GM18505 (cell line): ENCODE measurements around the gene RBM23.
"Not testable (repeated sequence)": the region's sequence is repeated elsewhere in the genome, so short reads cannot be mapped to it uniquely, and the experiment has no call there.

ENCODE experiments used
- ATAC-seq: cut with Tn5 transposase; IDR thresholded peaks from one replicate; pipeline ENCODE4 v1.9.1; 2021; ENCODE audit not compliant: unreplicated experiment
- POLR2A ChIP-seq: IDR thresholded peaks from 4 replicates; pipeline ENCODE4 v1.6.1; 2011; ENCODE audit warnings: borderline replicate concordance; ENCODE audit not compliant: insufficient read depth, insufficient read length; ENCODE audit errors: extremely low read depth

Gene RBM23

DNA sequence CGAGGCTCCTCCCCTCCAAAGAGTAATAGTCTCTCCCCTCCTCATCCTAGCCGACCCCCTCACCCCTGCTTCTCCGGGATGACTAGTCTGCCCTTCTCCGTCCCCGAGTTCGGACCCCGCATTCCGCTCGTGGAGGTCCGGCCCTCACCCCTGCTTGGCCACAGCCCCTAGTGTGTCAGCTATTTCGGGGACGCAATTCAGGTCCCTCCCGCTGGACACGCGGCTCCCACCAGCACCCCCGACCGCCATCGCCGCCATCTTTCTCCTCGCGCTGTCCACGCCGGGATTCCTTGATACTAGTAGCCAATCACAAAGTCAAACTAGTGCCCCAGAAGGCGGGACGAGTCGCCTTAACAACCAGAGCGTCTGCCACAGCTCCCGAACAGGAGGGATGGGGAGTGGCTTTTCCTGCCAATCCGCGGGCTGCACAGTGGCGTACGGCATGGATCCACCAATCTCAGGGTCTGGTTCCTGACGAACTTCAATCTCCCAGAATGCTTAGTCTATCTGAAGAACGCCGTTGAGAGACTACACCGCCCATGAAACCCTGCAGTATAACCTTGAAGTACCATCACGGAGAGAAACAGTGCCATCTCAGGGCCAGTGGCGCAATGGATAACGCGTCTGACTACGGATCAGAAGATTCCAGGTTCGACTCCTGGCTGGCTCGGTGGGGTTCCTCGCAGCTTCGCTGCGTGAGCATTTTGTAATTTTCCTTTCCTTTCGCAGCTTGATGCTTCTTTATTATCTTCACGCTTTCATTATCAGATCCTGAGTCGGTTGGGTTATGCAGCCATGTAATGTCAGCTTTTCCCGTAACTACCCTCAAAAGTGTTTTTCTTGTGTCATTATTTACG lies 10.4 kb upstream of the RBM23 start, which contains the start of gene PRMT5:
PRMT5 (minus strand) TSS at position 273 of the 857 bp plus-strand sequence; CDS start at position 258, 15 bp downstream.
- peak; percentile 87 for TF ChIP-seq POLR2A
- peak; percentile 88 for ATAC-seq

DNA sequence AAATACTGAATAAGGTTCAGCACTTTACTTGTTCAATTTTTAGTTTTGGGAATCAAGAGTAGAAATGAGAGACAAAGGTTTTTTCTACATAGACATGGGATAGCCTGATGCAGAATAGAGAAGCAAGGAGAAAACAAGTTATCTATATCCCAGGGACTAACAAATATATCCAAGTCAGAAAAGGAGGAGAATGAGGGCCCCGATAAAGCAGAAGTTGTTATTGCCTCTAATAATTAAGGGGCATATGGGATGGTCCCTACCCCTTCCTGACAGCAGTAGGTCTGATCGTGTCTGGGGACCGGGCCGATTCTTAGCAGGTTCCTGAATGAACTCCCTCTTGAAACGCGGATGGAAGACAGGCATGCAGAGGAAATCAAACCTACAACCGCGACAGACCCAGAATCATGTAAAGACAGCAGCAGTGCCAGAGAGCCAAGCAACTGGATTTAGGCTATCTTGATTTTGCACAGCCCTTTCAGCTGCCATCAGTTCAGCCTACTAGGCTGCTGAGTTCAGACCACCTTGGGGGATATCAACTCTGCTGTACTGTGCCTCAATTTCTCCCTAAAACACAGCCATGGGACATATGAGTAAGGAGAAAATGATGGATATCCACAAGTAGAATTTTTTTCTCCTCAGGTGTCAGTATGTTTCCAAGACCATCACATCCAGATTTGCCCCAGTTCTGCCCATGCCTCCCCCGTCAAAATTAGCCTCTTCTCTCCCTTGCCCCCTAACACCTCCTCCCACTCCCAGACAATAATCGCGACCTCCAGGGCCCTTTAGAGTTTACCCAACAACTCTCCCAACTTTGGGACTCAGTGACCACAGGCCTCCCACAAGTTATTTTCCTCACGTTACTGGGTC lies 9.5 kb upstream of the RBM23 start:
- TF ChIP-seq POLR2A = no peak
- ATAC-seq = no peak

DNA sequence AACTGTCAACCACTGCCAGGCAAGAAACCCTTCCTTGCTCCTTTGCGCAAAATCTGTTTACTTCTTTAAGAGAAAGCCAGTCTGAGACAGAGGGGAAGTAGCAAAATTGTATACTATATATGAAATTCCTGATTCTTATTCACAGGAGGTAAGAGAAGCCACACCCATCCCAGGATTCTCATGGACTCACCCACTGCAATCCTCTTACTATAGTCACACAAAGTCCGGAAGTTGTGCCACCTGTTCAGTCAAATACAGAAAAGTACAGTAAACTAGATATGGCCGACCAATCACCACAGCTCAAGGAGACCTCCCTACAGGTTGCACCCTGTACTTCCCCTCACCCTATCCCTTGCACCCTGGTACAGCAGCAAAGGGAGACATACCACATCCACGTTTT lies 7.4 kb upstream of the RBM23 start:
- TF ChIP-seq POLR2A = no peak
- no peak for ATAC-seq

DNA sequence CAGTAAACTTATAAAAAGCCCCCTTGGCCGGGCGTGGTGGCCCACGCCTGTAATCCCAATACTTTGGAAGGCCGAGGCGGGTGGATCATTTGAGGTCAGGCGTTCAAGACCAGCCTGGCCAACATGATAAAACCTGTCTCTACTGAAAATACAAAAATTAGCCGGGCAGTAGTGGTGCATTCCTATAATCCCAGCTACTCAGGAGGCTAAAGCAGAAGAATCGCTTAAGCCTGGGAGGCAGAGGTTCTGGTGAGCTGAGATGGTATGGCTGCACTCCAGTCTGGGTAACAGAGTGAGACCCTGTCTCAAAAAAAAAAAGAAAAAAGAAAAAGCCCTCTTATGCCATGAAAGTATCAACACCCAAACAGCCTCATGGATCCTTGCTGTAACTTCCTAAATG lies 6.6 kb upstream of the RBM23 start:
- no peak for TF ChIP-seq POLR2A
- ATAC-seq = no peak

DNA sequence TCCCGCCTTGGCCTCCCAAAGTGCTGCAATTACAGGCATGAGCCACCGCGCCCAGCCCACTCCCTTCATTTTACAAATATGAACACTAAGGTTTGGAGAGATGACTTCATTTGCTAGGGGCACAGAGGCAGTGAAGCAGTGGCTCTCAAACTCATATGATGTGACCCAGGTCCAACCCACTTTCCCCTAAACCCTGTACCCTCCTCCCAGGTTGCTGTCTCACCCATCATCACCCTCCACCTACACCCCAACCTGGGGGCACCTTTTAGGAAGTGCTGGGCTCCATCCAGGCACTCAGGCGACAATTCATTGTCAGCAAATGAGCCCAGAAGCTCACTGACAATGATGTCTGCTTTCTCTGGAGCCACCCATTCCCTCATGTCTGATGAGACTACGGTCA lies 4.8 kb upstream of the RBM23 start:
- ATAC-seq = no peak
- TF ChIP-seq POLR2A = no peak

DNA sequence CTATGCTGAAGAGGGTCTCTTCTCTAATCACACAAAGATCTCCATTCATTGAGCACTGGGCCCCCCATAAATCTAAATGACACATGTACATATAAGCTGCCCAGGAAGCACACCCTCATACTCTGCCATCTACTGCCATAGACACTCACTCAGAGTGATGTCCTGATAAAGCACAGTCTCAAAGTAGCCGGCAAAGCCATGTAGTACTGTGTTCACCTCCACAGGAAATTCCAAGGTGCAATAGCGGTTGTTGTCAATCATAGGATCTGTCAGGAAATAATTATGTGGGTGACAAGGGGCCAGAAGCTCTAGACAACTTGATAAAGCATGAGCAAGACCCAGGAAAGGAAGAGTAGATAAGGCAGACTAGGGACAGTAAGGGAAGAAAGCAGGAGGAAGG lies 3.3 kb upstream of the RBM23 start:
- no peak for TF ChIP-seq POLR2A
- ATAC-seq = no peak

DNA sequence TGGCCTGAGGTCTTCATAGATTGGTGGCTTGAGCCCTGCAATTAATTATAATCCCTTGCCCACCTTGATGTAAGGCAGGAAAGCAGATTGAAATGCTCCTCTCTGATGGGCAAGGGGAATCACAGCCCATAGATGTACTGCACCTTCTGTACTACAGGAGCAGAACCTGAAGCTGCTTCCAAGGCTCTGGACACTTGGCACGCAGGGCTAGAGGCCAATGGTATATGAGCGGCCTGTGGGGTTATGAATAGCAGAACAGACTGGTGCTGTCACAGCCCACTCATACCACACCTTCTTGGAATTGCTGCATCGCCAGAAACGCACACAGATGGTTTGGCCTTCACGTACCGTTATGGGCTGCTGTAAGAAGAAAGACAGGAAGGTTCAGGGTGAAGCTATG lies 1.7 kb upstream of the RBM23 start:
- no peak for ATAC-seq
- TF ChIP-seq POLR2A = no peak

DNA sequence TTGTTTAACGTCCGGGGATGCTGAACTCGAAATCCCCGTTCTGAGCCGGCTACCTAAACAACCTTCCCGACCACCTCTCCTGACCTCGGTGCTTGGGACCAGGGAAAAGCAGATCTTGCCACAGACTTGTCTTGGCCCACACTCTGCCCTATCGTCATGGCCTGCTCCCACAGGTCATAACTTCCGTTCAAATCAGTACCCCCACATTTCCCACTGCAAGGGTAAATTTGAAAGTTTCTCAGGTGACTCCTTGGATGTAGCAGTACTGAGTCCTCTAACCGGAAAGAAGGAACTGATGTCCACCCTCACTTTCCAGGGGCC lies 612 bp upstream of the RBM23 start:
- ATAC-seq = no peak
- no peak for TF ChIP-seq POLR2A

DNA sequence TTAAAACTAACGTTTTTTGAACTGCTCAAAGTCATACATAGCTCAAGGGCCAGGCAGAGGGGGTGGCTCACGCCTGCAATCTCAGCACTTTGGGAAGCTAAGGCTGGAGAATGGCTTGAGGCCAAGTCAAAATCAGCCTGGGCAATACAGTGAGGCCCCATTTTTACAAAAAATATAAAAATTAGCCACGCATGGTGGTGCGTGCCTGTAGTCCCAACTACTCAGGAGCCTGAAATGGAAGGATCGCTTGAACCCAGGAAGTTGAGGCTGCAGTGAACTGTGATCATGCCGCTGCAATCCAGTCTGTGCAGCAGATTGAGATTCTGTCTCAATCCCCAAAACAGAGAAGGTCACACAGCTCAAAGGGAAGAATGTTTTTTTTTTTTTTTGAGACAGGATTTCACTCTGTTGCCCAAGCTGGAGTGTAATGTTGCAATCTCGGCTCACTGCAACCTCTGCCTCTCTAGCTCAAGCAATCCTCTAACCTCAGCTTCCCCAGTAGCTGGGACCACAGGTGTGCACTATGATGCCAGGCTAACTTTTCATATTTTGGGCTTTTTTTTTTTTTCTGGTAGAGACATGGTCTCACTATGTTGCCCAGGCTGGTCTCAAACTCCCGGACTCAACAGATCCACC lies 2.9 kb downstream of the RBM23 start:
- no peak for ATAC-seq

DNA sequence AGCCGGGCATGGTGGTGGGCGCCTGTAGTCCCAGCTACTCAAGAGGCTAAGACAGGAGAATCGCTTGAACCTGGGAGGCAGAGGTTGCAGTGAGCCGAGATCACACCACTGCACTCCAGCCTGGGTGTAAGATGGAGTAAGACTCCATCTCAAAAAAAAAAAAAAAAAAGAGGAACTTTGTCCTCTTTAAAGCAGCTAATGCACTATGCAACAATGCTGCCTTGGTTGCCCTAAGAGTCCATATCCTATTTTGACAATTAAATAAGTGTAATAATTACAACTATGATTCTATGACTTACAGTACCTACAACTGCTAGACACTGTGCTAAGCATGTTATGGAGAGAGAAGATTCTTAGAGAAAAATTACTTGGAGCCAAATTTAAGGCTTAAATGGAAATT lies 4.1 kb downstream of the RBM23 start:
- ATAC-seq = not testable (repeated sequence)

More for the DNA sequence above, 2.9 kb downstream of the RBM23 start:
- TF ChIP-seq POLR2A = no peak

DNA sequence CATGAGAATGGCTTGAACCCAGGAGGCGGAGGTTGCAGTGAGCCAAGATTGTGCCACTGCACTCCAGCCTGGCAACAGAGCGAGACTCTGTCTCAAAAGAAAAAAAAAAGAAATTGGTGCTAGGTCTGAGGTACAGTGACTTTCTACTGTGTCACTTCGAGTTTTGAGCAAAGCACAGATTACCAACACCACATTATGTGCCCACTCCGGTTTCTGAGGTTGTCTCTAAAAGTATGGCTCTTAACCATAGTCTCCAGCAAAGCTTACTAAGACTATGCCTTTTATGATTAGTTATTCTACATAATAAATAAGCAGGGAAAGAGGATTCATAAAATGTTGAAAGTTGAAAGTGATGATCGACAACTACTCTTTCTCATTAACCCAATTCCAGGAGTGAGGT lies 8.0 kb downstream of the RBM23 start:
- TF ChIP-seq POLR2A = no peak
- no peak for ATAC-seq

DNA sequence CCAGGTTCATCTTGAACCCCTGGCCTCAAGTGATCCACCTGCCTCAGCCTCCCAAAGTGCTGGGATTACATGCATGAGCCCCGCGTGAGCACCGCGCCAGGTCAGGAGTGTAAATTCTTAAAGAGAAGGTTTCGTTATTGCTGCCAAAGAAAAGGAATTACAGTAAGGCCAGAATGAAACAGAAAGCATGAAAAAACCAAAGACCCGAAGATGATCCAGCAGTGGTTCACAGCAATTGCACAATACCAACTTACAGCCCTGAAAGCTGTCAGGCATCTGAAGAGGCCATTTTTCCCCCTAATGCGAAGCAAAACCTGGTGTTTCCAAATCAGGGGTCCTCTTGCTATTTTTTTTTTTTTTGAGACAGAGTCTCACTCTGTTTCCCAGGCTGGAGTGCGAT lies 10.3 kb downstream of the RBM23 start:
- ATAC-seq = no peak
- no peak for TF ChIP-seq POLR2A

DNA sequence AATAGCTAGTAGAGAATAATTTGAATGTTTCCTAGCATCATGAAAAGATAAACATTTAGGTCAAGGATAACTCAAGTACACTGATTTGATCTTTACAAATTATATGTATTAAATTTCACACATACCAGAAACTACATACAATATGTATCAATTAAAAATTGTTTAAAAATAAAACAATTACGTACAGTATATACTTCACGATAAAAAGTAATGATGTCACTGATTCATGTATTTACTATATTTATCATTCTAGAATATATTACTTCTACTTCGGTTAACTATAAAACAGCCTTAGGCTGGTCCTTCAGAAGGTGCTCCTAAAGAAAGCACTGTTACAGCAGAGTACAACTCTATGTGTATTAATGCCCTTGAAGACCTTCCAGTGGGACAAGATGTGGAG lies 11.5 kb downstream of the RBM23 start:
- no peak for TF ChIP-seq POLR2A
- ATAC-seq = no peak
